Fibroblast of lung (primary cell): Measurements from ENCODE around the gene EML3. TPM values are rescaled to one million over a fixed set of nuclear protein-coding genes. Genes with fewer than 3 reads are reported as not detected.

Experiments used
- DNase-seq, 2 donors: peaks; one replicate each; pipeline versions ENCODE4 v3.0.0 to v3.0.0-alpha.2; 2010; ENCODE audit warnings: low read depth in 2 of 2
- H2AFZ ChIP-seq: 2 replicates; pipeline ENCODE4 v1.5.1; 2012; ENCODE audit warnings: low read length, control low read depth, inconsistent platforms
- H3K27ac ChIP-seq: 2 replicates; pipeline ENCODE4 v1.5.1; 2011; ENCODE audit warnings: low read length, control low read depth; ENCODE audit not compliant: insufficient read depth
- H3K27me3 ChIP-seq: 2 replicates; pipeline ENCODE4 v1.5.1; 2011; ENCODE audit warnings: mild to moderate bottlenecking, low read length; ENCODE audit not compliant: control insufficient read depth, insufficient read depth
- H3K36me3 ChIP-seq: 2 replicates; pipeline ENCODE4 v1.5.1; 2011; ENCODE audit warnings: low read length; ENCODE audit not compliant: control insufficient read depth, insufficient read depth
- H3K4me1 ChIP-seq: 2 replicates; pipeline ENCODE4 v1.5.1; 2011; ENCODE audit warnings: low read length; ENCODE audit not compliant: control insufficient read depth, insufficient read depth; ENCODE audit errors: extremely low read depth
- H3K4me2 ChIP-seq: 2 replicates; pipeline ENCODE4 v1.5.1; 2011; ENCODE audit warnings: low read length, control low read depth; ENCODE audit not compliant: insufficient read depth; ENCODE audit errors: extremely low read depth
- H3K4me3 ChIP-seq, 4 experiments: fragments of 200-600 bp in 1 of 4; sonication (generic) in 1 of 4; replicated peaks in 1 of 4; 2 replicates each; pipeline ENCODE4 v1.5.1; 2011 to 2016; ENCODE audit warnings: low read length in 4 of 4, low read depth in 3 of 4, mild to moderate bottlenecking in 3 of 4, control low read depth in 2 of 4, inconsistent platforms in 1 of 4, mixed read lengths in 1 of 4; ENCODE audit not compliant: insufficient read depth in 1 of 4; ENCODE audit errors: control extremely low read depth in 1 of 4
- H3K79me2 ChIP-seq: 2 replicates; pipeline ENCODE4 v1.5.1; 2012; ENCODE audit warnings: mild to moderate bottlenecking, low read length, inconsistent platforms; ENCODE audit not compliant: control insufficient read depth, insufficient read depth
- H3K9ac ChIP-seq: 2 replicates; pipeline ENCODE4 v1.5.1; 2011; ENCODE audit warnings: mild to moderate bottlenecking, low read length, control low read depth; ENCODE audit not compliant: insufficient read depth
- H3K9me3 ChIP-seq: 2 replicates; pipeline ENCODE4 v1.5.1; 2012; ENCODE audit warnings: low read depth, low read length; ENCODE audit not compliant: control insufficient read depth, insufficient read depth
- H4K20me1 ChIP-seq: 2 replicates; pipeline ENCODE4 v1.5.1; 2011; ENCODE audit warnings: low read length; ENCODE audit not compliant: control insufficient read depth, insufficient read depth; ENCODE audit errors: extremely low read depth
- CTCF ChIP-seq, 2 donors: IDR thresholded peaks in 1 of 2; conservative IDR thresholded peaks in 1 of 2; 1 replicate in 1 of 2; 2 replicates in 1 of 2; pipeline ENCODE4 v1.5.1; 2011 to 2012; ENCODE audit warnings: low read length in 2 of 2, control low read depth in 1 of 2, inconsistent platforms in 1 of 2, low read depth in 1 of 2, mild to moderate bottlenecking in 1 of 2
- EZH2 ChIP-seq: IDR thresholded peaks from 2 replicates; pipeline ENCODE4 v1.5.1; 2012; ENCODE audit warnings: low read length, control low read depth, mild to moderate bottlenecking; ENCODE audit errors: missing control alignments
- polyA plus RNA-seq, 2 donors: library from polyadenylated mRNA; depleted of rRNA in 1 of 2; stranded (reverse) in 1 of 2; unstranded in 1 of 2; fragments of >200 nt; gene quantifications; 2 replicates each; pipeline ENCODE4 v1.2.1, GENCODE V29; 2011 to 2012; ENCODE audit warnings: missing spikeins in 1 of 2
- total RNA-seq: library from RNA; depleted of rRNA; stranded (reverse); fragments of >200 nt; gene quantifications from 2 replicates; pipeline ENCODE4 v1.2.1, GENCODE V29; 2014

The EML3 gene
- total and polyA plus RNA-seq, 2 donors (not counting 1 experiment from before 2014, with no cell fraction given), result 20.5 to 22.6 TPM

- H3K4me3 ChIP-seq, result no peak overlapping the region
- peaks cover 13% of the 10 kb centered on the region for H3K36me3 ChIP-seq
- H3K9me3 ChIP-seq, result no peaks in the 10 kb centered on the region
- no peaks in the 10 kb centered on the region for H3K27me3 ChIP-seq
- H2AFZ ChIP-seq, result no peak overlapping the region
- TF ChIP-seq EZH2 (no peak), CTCF (conservative IDR thresholded peaks at IDR 0.05 in 1 of 2, IDR thresholded peaks at IDR 0.05 in 1 of 2; ENCODE audit: low read depth in 1 of 2, low read length in 2 of 2) (no peak)
- peaks cover 41% of the 10 kb centered on the region for H3K4me1 ChIP-seq
- H3K9ac ChIP-seq, result no peak overlapping the region
- no peak overlapping the region for H3K4me2 ChIP-seq
- DNase-seq, result no peak
- peaks cover 35% of the 10 kb centered on the region for H3K79me2 ChIP-seq
- H4K20me1 ChIP-seq, result no peaks in the 10 kb centered on the region
- no peak overlapping the region for H3K27ac ChIP-seq
Measured at GRCh38 chr11:62559204-62559603, 53.4 kb downstream of the EML3 start.

GRCh38 chr11:62558669-62559068 is 53.9 kb downstream of the EML3 start:
- Histone ChIP-seq H3K79me2 (peaks cover 31% of the 10 kb centered on the region), H2AFZ (no peak overlapping the region), H3K36me3 (peaks cover 12% of the 10 kb centered on the region), H3K4me1 (peaks cover 45% of the 10 kb centered on the region), H3K4me3 (no peak overlapping the region), H3K27ac (no peak overlapping the region), H3K27me3 (no peaks in the 10 kb centered on the region), H3K4me2 (no peak overlapping the region), H3K9me3 (no peaks in the 10 kb centered on the region), H4K20me1 (no peaks in the 10 kb centered on the region), H3K9ac (no peak overlapping the region)
- TF ChIP-seq EZH2 (no peak), CTCF (conservative IDR thresholded peaks at IDR 0.05 in 1 of 2, IDR thresholded peaks at IDR 0.05 in 1 of 2; ENCODE audit: low read depth in 1 of 2, low read length in 2 of 2) (no peak)
- DNase-seq, result no peak

GRCh38 chr11:62556875-62557631 is 55.5 kb downstream of the EML3 start:
- H3K9me3 ChIP-seq, result no peaks in the 10 kb centered on the region
- H3K4me3 ChIP-seq, result no peak overlapping the region
- TF ChIP-seq EZH2 (no peak), CTCF (conservative IDR thresholded peaks at IDR 0.05 in 1 of 2, IDR thresholded peaks at IDR 0.05 in 1 of 2; ENCODE audit: low read depth in 1 of 2, low read length in 2 of 2) (no peak)
- no peaks in the 10 kb centered on the region for H4K20me1 ChIP-seq
- peak overlapping the region; percentile 37 for H3K4me2 ChIP-seq
- H3K79me2 ChIP-seq, result peaks cover 23% of the 10 kb centered on the region
- peaks cover 51% of the 10 kb centered on the region for H3K4me1 ChIP-seq
- H3K27me3 ChIP-seq, result no peaks in the 10 kb centered on the region
- DNase-seq, result no peak
- peak overlapping the region; percentile 99 for H3K27ac ChIP-seq
- H3K36me3 ChIP-seq, result peaks cover 10% of the 10 kb centered on the region
- no peak overlapping the region for H3K9ac ChIP-seq
- no peak overlapping the region for H2AFZ ChIP-seq
